SU-DHL-6 (cell line): Measurements from ENCODE around the gene PDE6A.

Experiments used
- H2AFZ ChIP-seq: fragments of 200-600 bp; sonication (generic); 2 replicates; pipeline ENCODE4 v1.6.1; 2014; ENCODE audit warnings: low read depth, mild to moderate bottlenecking, moderate library complexity, mixed read lengths, antibody characterized with exemption, low read length; ENCODE audit not compliant: severe bottlenecking
- H3F3A ChIP-seq: fragments of 200-600 bp; shearing (Covaris generic); 2 replicates; pipeline ENCODE4 v1.6.0; 2016; ENCODE audit warnings: antibody characterized with exemption, mild to moderate bottlenecking; ENCODE audit not compliant: insufficient read depth
- H3K27ac ChIP-seq: fragments of 200-600 bp; sonication (generic); 2 replicates; pipeline ENCODE4 v1.5.1; 2016; ENCODE audit warnings: low read depth, mild to moderate bottlenecking, low read length, moderate library complexity, mixed read lengths
- H3K27me3 ChIP-seq: fragments of 200-600 bp; sonication (generic), shearing (Covaris generic); 2 replicates; pipeline ENCODE4 v1.6.0; 2014; ENCODE audit warnings: mild to moderate bottlenecking, low read length
- H3K36me3 ChIP-seq: fragments of 200-600 bp; sonication (generic); 2 replicates; pipeline ENCODE4 v1.6.1; 2014; ENCODE audit warnings: mild to moderate bottlenecking, low read length, mixed read lengths
- H3K4me2 ChIP-seq: fragments of 300-600, 200-600 bp; shearing (Covaris generic), sonication (generic); 2 replicates; pipeline ENCODE4 v1.6.0; 2014; ENCODE audit warnings: low read length, low read depth, mild to moderate bottlenecking; ENCODE audit not compliant: poor library complexity, severe bottlenecking
- H3K4me3 ChIP-seq: fragments of 200-600 bp; sonication (generic); 2 replicates; pipeline ENCODE4 v1.5.1; 2014; ENCODE audit warnings: antibody characterized with exemption, low read length, mild to moderate bottlenecking, mixed read lengths; ENCODE audit not compliant: insufficient read depth, poor library complexity, severe bottlenecking
- H3K79me2 ChIP-seq: fragments of 200-600 bp; sonication (generic); 2 replicates; pipeline ENCODE4 v1.6.1; 2014; ENCODE audit warnings: mild to moderate bottlenecking, low read length, moderate library complexity; ENCODE audit not compliant: insufficient read depth
- H3K9ac ChIP-seq: fragments of 200-600 bp; sonication (generic); 2 replicates; pipeline ENCODE4 v1.7.0; 2014; ENCODE audit warnings: mild to moderate bottlenecking, low read length
- H3K9me2 ChIP-seq: fragments of 200-600 bp; sonication (generic); replicated peaks from 2 replicates; pipeline ENCODE4 v1.6.1; 2014; ENCODE audit warnings: low read length; ENCODE audit not compliant: insufficient read depth
- H3K9me3 ChIP-seq: fragments of 200-600 bp; sonication (generic); 2 replicates; pipeline ENCODE4 v1.6.1; 2014; ENCODE audit warnings: low read length, mixed read lengths; ENCODE audit not compliant: insufficient read depth
- H4K20me1 ChIP-seq: fragments of 200-600 bp; sonication (generic); 2 replicates; pipeline ENCODE4 v1.6.1; 2014; ENCODE audit warnings: low read depth, mild to moderate bottlenecking, antibody characterized with exemption, low read length, moderate library complexity, mixed read lengths
- CTCF ChIP-seq: fragments of 200-600 bp; sonication (generic); IDR thresholded peaks from one replicate; pipeline ENCODE4 v1.5.1; 2017; ENCODE audit warnings: antibody characterized with exemption, mild to moderate bottlenecking, low read length, moderate library complexity; ENCODE audit not compliant: insufficient read depth, poor library complexity, severe bottlenecking
- EZH2phosphoT487 ChIP-seq: fragments of 200-600 bp; sonication (generic), shearing (Covaris generic); conservative IDR thresholded peaks from 2 replicates; pipeline ENCODE4 v1.6.1; 2018; ENCODE audit warnings: mild to moderate bottlenecking, antibody characterized with exemption, low read length, moderate library complexity, mixed read lengths

Gene PDE6A

GRCh38 chr5:149904977-149905376 lies 39.6 kb downstream of the PDE6A start:
- no peaks in the 10 kb centered on the region for H3K9me2 ChIP-seq
- H3K9ac ChIP-seq, result no peak overlapping the region
- no peaks in the 10 kb centered on the region for H3F3A ChIP-seq
- no peak overlapping the region for H3K27ac ChIP-seq
- no peaks in the 10 kb centered on the region for H3K79me2 ChIP-seq
- no peaks in the 10 kb centered on the region for H4K20me1 ChIP-seq
- H2AFZ ChIP-seq, result no peak overlapping the region
- TF ChIP-seq CTCF (no peak), EZH2phosphoT487 (no peak)
- H3K4me2 ChIP-seq, result no peak overlapping the region
- no peak overlapping the region for H3K4me3 ChIP-seq
- H3K27me3 ChIP-seq, result no peaks in the 10 kb centered on the region
- H3K9me3 ChIP-seq, result no peaks in the 10 kb centered on the region
- H3K36me3 ChIP-seq, result no peaks in the 10 kb centered on the region

DNA sequence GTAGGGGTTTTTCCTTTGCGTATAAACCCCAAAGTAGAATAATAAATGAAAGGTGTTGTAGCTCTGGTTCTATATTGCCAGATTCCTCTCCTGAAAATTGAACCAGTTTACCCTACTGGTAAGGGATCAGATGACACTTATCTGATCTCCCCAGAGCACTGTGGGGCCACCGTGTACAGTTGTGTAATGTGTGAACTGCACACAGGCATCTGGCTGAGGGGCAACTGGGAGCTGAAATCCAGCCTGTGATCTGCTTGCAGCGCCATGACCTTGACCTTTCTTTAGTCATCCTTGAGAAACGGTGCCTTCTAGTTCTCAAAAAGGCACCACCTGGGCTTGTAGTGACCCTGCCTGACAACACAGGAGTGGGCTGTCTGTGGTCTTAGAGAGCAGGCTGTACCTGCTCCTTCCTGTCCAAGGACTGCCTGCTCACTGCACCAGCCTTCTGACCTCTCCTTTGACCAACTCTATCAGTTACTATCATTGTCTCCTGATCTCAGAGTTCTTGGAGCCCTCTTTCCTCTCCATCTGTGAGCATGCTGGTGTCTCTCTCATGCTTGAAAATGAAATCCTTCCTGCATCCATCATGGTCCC lies 40.2 kb downstream of the PDE6A start:
- no peaks in the 10 kb centered on the region for H3K9me2 ChIP-seq
- no peak overlapping the region for H3K4me2 ChIP-seq
- H3K4me3 ChIP-seq, result no peak overlapping the region
- no peaks in the 10 kb centered on the region for H4K20me1 ChIP-seq
- TF ChIP-seq EZH2phosphoT487 (no peak), CTCF (no peak)
- H3F3A ChIP-seq, result no peaks in the 10 kb centered on the region
- H3K79me2 ChIP-seq, result no peaks in the 10 kb centered on the region
- H3K9me3 ChIP-seq, result no peaks in the 10 kb centered on the region
- H3K36me3 ChIP-seq, result no peaks in the 10 kb centered on the region
- H3K27me3 ChIP-seq, result no peaks in the 10 kb centered on the region
- no peak overlapping the region for H2AFZ ChIP-seq
- no peak overlapping the region for H3K9ac ChIP-seq
- H3K27ac ChIP-seq, result no peak overlapping the region

DNA sequence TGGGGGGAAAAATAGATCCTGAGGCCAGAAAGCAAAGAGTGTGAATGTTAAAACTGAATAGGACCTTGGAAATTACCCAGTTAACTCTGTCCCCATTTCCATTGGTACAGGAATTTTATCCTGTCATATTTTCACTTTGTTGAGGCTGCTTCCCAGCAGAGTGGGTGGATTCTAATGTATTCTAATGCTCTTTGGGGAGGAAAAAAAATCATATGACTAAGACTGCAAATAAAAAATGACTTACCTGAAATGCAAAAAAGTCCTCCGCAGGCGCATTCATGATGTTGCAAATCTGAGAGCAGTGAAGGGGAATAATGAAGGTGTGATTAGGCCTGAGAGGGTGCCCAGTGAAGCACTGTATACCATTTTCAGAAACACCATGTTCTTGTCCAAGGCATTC lies 41.2 kb downstream of the PDE6A start:
- TF ChIP-seq EZH2phosphoT487, result no peak
- no peak for TF ChIP-seq CTCF
- Histone ChIP-seq H3F3A (no peaks in the 10 kb centered on the region), H3K9me3 (no peaks in the 10 kb centered on the region), H3K27me3 (no peaks in the 10 kb centered on the region), H2AFZ (no peak overlapping the region), H3K9ac (no peak overlapping the region), H3K79me2 (no peaks in the 10 kb centered on the region), H3K4me3 (no peak overlapping the region), H4K20me1 (no peaks in the 10 kb centered on the region), H3K4me2 (no peak overlapping the region), H3K9me2 (no peaks in the 10 kb centered on the region), H3K27ac (no peak overlapping the region), H3K36me3 (no peaks in the 10 kb centered on the region)

- H3K36me3 ChIP-seq, result no peaks in the 10 kb centered on the region
- TF ChIP-seq EZH2phosphoT487 (no peak), CTCF (no peak)
- no peak overlapping the region for H3K4me3 ChIP-seq
- H3K27ac ChIP-seq, result no peak overlapping the region
- H3K9me2 ChIP-seq, result no peaks in the 10 kb centered on the region
- H3K9me3 ChIP-seq, result no peaks in the 10 kb centered on the region
- H3K27me3 ChIP-seq, result no peaks in the 10 kb centered on the region
- H3K79me2 ChIP-seq, result no peaks in the 10 kb centered on the region
- H3K9ac ChIP-seq, result no peak overlapping the region
- H2AFZ ChIP-seq, result no peak overlapping the region
- no peaks in the 10 kb centered on the region for H3F3A ChIP-seq
- H3K4me2 ChIP-seq, result no peak overlapping the region
- no peaks in the 10 kb centered on the region for H4K20me1 ChIP-seq
Observed at GRCh38 chr5:149902177-149902576, 42.4 kb downstream of the PDE6A start.
